HG02623 (cell line): ENCODE results near the gene NR2F2.

Experiments
- ATAC-seq: cut with Tn5 transposase; IDR thresholded peaks from one replicate; pipeline ENCODE4 v1.9.1; 2021; ENCODE audit warnings: moderate library complexity; ENCODE audit not compliant: unreplicated experiment

NR2F2 gene

GRCh38 chr15:96341513-96342405, 11.3 kb downstream of the NR2F2 start:
- no peak for ATAC-seq

DNA sequence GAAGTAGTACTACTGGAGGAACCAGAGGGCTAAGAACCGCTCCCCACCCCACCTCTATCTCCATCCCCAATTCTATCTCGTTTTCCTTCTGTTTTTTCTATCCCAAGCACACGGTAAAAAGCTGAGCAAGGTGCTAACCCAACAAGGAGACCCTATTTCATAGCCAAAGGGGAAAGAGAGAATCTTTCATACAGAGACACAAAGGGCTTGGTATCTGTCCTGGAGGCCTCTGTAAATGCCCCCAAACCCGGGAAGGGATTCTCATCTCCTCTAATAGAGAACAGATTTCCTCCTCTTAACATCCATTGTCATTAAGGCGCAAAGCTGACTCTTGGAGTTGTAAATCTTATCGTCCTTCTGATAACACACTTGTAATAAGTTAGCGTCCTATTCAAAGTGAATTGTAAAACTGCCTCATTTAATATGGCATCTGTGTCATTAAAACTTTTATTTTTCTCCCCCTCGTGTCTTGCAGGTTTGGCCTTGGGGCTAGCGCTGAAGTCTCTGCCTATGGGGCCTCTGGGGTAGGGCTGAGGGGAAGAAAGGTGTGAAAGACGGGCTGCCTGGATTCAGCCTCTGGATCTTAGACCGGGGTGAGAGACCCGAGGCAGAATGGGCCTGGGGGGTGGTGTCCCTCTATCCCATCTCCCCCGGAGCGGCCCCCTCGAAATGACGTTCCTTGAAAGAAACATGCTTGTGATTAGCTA, 12.1 kb downstream of the NR2F2 start:
- ATAC-seq = no peak

DNA sequence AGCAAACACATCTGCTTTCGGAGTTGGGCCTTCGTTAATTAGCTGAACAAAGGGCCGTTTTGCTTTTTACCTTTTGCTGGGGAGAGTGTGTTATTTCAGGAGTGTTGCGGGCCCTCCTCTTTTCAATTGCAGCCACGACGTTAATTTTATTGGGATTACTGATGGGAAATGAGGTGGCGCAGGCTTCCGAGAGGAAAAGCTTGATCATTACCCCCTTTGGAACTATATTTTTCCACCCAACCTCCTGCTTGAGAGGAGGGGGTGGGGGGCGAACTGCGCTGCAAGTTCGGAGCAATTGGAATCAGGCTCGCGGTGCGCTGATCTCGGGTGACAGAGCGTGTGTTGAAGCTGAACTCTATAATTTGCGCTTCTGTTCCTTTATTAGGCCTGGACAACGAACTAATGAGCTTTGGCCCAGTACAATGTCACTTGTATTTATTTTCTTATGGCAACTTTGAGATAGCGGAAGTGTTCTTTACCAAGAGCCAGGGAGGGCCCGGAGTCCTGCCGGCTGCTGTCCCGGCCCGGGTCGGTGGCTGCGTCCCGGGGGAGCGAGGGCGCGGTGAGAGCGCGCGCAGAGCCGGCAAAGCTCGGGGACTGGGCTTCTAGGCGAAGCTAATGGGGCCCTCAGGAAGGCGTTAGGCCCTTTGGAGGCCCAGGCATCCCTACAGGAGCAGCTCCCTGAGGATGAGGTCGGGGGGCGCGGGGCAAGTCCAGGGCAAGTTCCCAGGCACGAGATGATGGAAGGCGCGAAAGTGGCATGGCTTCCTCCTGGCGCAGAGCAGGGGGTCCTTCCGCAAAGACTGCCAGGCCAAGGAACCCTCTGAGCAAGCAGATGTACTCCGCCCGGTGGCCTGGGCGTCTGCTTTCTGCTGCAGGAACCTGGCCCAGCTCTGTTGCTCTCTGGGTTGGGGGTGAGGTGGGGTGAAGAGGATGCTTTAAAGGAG, 12.9 kb downstream of the NR2F2 start:
- no peak for ATAC-seq

DNA sequence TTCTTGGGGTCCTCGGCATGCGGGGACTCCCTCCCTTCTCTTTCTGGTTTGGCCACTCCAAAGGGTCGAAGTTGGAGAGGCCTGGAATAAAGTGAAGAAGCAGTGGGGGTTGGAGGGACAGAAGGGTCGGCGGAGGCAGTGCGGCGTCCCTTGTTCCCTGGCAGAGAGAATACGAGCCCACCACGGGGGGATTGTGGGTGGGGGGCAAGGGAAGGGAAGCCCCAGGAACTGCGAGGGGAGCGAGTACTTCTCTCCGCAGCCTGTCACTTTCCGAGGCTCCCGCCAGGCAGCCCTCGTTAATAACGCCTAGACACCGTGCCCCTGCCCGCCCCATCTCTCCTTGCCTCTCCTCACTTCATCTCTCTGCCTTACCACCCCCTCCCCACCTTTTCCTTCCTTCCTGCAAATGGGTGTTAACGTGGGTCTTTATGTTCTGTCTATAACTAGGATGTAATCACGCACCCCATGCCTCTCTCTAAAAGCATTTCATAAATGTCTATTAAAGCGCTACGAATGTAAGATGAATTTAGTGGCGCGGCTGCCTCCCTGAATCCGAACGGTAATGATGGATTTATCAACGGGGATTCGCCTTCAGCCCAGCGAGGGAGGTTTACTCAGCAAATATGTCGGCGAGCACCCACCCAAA, 13.7 kb downstream of the NR2F2 start:
- ATAC-seq = no peak

DNA sequence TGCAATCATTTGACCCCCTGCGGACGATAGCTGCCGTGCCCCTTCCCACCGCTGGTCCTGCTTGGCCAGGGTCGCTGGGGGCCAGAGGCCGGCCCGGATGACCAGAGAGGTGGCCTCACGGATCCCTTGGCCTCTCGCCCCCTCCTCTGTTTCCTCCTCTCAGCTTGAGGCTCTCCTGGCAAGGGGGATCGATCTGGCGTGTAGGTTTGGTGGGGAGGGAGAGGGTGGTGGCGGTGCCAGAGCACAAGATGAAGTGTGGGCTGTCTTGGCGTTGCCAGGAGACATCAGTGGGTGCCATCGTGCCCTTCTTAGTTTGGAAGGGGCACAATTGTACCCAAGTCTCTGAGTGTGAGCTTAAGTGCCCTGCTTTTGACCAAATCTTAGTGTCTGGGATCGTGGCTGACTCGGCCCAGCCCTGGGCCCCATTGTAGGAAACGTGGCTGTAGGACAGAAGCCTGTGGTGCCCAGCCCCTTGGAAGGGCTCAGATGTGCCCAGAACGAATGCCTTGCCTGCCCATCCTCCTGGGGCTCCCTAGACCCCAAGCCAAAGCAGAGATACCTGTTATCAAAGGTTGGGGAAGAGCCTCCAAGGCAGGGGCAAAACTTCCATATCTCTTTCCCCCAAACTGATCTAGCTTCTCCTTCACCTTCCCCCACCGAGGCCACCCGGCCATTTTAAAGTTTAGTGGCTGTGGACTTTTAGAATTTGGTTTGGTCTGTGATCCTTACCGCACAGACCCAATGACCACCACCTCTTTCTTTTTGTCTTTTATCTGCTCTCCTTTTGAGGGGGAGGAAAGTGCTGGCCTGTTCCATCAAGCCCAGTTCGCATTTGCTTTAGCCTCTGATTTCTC, 14.4 kb downstream of the NR2F2 start:
- no peak for ATAC-seq

- peak; percentile 43 for ATAC-seq
Measured at GRCh38 chr15:96345560-96346399, 15.3 kb downstream of the NR2F2 start.

- ATAC-seq = no peak
Measured at GRCh38 chr15:96346409-96346970, 16.0 kb downstream of the NR2F2 start.

DNA sequence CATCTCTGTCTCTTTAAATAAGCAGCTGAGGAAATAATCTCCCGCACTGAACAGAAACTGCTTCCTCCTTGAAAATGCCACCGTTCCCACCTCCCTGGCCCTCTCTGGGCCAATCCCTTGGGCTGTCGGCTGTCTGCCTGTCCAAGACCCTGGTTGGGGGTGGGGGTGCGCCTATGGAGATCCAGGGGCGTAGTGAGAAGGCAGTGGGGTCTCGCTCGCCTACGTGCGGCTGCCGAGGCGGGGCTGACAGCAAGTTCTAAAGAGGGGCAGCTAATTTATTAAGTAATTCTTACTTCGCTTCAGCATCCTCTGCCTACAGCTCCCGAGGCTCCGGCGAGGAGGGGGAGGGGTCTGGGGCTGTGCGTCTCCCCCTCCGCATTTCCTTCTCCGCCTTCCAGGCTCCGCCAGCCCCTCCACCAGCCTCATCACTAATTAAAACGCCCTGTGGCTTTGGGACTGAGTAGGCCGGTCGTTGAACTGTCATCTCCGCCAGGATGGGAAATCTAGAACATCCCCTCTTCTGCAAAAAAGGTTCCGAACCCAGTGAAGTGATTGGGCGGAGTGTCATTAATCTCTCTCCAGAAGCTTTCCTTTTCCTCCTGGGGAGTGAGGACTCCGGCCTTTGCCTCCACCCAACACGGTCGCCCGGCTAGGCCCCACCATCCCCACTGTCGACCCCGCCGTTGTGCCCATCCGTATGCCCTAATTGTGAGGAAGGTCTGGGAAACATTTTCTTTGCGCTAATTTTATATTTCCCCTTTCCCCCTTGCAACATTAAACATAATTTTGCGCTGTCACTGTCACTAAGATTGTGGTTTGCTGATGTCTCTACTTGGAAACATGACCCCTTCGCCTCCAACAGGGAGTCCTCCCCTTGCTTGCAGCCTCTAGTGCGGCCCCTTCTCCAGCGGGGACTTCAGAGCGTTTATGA, 16.9 kb downstream of the NR2F2 start:
- no peak for ATAC-seq

- ATAC-seq = no peak
Measured at GRCh38 chr15:96348112-96349027, 17.9 kb downstream of the NR2F2 start.

DNA sequence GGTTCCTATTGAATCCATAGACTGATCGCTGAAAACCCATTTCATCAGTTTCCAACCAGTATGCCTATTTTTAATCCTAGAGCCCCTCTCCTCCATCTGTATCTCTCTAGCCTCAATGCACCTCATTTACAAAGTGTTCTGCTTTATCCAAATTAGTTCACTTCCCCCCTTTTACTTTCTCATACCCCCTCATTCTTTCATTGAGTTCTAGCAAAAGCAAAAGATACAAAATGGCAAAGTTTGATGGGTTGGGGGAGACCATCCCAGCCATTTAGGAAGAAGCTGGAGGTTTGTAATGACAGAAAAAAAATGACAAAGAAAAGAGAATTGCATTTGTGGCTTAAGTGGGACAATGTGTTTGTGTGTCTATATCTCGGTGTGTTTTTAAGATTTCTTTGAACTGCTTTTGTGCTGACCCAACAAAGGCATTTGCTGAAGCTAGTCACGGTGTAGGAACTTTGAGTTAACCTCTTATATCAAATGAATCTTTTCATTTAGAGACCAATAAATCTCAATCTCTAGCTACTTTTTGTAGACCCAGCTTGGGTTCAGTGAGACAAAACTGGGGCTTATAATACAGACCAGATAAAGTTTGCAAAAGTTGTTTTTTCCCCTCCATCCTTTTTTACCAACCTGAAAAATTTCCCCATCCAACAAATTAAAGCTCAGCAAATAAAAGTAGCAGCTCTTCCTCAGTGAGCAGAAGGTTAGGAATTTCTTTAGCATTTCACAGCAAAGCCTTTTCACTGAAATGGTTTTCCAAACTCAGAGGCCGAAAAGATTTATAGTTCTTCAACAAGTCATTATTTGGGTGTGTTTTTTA, 18.7 kb downstream of the NR2F2 start:
- ATAC-seq = no peak

GRCh38 chr15:96349857-96350720, 19.6 kb downstream of the NR2F2 start:
- ATAC-seq = no peak

GRCh38 chr15:96350934-96351724, 20.6 kb downstream of the NR2F2 start:
- no peak for ATAC-seq

- no peak for ATAC-seq
Measured at GRCh38 chr15:96351761-96352603, 21.5 kb downstream of the NR2F2 start.
